ENCODE measurements around the gene OR6N2.

- TF ChIP-seq CTCF (IDR thresholded peaks at IDR 0.05; ENCODE audit: borderline replicate concordance, extremely low read depth, low read length, poor library complexity, severe bottlenecking): no peak
- no peak for TF ChIP-seq EZH2 (IDR thresholded peaks at IDR 0.05; ENCODE audit: borderline replicate concordance, low read depth, low read length, severe bottlenecking)
These were observed 50.6 kb downstream of the OR6N2 start for GRCh38 chr1:158730453-158730852.
